Stimulated activated CD8-positive, alpha-beta memory T cell treated with anti-CD3 and anti-CD28 coated beads, Interleukin-7, amount 100 ng/mL, for 48 hours (primary cell): ENCODE measurements around the gene THRA.

Source experiments
- DNase-seq, 2 donors: peaks; one replicate each; pipeline ENCODE4 v3.0.0-alpha.2; 2020; ENCODE audit warnings: low read depth in 1 of 2; ENCODE audit errors: extremely low read depth in 1 of 2

Gene THRA

DNA sequence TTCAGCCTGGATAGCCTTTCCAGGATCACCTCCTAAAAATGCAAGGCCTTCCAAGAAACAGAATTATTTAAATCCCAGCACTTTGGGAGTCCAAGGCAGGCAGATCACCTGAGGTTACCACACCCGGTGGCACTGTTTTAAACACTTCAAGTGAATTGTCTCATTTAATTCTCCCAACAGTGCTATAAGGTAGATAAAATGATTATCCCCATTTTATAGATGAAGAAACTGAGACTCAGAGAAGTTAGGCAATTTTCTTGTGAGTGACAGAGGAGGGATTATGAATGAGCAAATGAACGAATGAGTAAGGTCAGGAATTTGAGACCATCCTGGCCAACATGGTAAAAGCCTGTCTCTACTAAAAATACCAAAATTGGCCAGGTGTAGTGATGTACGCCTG is 16.8 kb downstream of the THRA start:
- DNase-seq: no peak

DNA sequence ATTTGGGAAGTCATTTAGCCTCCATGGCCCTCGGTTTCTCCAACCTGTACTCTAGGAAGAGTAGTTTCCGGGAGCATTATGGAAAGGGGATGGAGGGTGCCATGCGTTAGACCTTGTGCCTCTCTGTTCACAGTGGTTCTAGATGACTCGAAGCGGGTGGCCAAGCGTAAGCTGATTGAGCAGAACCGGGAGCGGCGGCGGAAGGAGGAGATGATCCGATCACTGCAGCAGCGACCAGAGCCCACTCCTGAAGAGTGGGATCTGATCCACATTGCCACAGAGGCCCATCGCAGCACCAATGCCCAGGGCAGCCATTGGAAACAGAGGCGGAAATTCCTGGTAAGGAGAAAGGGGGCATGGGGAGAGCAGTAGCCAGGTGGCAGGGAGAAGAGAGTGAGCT is 21.7 kb downstream of the THRA start:
- no peak for DNase-seq

DNA sequence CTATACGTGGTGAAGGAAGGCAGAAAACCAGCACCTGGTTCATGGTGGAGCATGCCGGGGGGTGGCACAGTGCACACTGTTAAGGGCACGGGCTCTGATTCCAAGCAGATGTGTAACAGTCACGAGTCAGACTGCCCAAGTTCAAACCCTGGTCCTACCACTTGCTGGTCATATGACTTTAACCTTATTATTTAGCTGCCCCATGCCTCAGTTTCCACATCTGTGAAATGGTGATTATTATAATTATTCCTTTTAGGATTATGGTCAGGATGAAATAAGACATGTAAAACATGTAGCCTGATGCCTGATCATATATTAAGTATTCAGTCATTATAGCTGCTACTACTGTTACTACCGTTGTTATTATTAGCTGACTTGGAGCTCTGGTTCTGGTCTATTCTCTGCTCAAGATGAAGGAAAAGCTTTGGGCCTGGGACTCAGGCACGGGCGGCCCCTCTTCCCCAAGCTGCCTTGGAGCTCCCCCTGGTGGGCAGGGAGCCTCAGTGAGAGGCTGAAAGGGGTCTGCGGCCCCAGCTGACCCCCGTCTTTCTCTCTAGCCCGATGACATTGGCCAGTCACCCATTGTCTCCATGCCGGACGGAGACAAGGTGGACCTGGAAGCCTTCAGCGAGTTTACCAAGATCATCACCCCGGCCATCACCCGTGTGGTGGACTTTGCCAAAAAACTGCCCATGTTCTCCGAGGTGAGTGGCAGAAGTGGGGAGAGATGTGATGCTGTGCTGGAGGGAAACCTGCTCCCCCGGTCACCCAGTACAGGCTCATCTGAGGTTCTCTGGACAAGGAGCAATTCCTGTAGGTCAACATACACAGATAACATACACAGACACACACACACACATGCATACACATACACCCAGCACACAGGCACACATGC is 23.6 kb downstream of the THRA start:
- peak in 1 of 2 donors; percentile 35 for DNase-seq

DNA sequence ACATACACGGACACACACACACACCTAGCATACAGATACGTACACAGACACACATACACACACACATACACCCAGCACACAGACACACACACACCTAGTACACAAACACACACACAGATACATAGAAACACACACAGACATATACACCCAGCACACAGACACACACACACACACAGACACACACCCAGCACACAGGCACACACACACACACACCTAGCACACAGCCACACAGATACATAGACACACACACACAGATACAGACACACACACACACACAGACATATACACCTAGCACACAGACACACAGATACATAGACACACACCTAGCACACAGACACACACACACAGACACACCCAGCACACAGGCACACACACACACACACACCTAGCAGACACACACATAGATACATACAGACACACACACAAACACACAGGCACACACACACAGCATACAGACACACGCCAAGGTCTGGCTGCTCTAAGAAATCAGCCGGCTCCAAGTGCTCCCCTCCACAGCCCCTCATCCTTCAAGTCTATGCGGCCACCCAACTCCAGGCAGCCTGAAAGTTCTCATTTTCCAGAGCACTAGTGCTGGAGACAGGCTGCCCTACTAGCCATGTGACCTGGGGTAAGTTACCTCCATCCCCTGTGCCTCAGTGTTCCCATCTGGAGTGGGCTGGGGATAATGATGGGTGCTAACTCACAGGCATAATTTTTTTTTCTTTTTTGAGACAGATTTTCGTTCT is 24.5 kb downstream of the THRA start:
- DNase-seq: no peak

DNA sequence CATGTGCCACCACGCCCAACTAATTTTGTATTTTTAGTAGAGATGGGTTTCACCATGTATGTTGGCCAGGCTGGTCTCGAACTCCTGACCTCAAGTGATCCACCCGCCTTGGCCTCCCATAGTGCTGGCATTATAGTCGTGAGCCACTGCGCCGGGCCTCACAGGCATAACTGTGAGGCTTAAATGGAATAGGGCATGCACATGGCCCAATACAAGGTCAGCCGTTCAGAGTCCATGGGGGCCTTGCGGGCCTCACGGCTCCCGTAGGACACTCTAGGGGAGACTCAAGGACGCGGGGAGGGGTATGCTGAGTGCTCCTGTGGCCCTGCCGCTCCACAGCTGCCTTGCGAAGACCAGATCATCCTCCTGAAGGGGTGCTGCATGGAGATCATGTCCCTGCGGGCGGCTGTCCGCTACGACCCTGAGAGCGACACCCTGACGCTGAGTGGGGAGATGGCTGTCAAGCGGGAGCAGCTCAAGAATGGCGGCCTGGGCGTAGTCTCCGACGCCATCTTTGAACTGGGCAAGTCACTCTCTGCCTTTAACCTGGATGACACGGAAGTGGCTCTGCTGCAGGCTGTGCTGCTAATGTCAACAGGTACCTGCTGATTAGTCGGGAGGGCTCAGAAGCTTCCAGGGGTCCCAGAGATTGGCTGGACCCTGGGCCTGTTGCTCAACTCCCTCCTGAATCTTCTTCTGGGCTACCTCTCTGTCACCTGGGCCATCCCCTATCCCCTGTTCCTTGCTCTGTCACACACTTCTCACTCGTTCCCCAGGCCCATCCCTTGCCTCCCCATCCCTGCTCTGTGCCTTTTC is 25.3 kb downstream of the THRA start:
- DNase-seq: no peak

DNA sequence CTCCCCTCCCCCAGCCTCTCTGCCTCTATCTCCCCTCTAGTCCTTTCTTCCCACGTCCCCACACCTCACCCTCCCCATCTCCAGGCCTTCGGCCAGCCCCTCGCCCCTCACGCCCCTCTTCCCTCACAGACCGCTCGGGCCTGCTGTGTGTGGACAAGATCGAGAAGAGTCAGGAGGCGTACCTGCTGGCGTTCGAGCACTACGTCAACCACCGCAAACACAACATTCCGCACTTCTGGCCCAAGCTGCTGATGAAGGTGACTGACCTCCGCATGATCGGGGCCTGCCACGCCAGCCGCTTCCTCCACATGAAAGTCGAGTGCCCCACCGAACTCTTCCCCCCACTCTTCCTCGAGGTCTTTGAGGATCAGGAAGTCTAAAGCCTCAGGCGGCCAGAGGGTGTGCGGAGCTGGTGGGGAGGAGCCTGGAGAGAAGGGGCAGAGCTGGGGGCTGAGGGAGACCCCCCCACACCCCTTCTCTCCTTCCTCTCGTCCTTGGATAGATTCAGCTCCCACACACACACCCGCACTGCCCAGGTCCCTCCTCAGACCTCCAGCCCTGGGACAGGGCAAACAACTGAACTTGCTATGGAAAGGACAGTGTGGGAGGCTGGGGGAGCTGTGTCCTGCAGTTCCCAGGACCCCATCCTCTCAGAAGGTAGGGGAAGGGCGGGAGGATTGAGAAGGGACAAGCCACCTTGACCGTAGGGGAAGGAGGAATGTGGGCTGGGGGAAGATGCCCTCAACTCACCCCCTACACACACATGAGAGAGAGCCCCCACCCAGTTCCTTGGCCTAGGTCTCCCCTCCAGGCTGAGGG is 26.5 kb downstream of the THRA start:
- no peak for DNase-seq

DNA sequence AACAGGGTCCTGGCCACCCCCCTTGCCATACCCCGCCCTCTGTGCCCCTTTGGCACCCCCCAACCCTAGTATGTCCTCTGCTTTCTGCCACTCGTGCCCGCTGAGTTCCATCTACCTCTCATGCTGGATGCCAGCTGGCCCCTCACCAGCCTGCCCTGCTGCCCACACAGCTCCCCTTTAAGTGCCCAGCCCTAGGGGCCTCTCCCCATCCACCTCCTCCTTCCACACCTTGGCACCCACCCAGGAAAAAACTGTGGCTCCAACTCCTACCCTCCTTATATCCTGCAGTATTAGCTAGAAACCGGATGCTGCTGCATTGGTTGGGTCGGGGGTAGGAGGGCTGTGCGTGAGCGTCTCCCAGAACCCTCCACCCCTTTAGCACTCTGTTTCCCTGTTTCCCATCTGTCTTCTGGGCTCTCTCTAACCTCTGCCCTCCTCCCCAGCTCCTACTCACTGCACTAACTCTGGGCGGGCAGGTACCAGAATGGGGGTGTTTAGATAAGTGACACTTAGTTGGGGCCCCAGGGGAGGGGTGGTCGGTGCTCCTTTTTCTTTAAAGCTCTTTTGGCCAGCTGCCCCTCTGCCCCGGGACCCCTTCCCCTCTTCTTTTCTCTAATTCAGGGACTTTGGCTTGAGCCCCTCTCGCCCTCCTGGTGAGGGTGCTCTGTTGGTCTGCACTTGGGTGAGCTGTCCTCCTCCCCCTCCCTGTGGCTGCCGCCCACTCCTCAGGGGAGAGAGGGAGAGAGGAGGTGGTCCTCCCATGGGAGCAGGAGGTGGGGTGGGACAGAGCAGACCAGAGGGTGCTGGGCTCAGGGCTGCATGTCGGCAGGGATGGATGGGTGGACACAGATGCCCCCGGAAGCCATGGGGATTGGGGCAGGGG is 27.7 kb downstream of the THRA start:
- no peak for DNase-seq

DNA sequence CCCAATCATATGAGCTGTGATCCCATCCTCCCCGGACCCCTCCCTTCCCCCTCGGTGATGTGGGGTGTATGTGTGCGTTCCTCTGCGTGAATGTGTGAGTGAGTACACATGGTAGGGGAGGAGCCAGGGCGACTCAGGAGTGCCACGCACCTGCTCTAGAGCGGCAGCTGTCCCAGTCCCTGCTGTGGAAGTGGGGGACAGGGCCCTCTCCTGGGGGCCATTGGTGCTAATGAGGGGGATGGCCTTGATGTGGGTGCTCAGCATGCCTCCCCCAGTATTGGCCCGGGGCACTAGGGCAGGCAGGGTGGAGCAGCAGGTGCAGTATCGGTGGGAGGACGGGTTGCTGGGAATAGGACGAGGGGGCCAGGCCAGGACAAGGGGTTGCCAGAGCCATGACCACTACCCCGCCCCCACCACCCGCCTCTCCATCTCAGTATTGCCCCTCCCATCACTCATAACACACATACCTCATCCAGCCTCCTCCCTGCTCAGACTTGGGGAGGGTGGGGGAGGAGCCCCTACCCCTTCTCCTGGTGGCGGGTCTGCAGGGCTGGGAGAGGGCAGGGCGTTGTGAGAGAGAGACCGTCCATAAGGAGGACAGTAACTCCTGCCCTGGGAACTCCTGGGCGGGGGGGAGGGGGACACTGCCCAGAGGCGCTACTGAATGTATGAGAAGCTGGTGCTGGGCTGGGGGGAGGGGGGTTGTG is 29.1 kb downstream of the THRA start:
- no peak for DNase-seq

DNA sequence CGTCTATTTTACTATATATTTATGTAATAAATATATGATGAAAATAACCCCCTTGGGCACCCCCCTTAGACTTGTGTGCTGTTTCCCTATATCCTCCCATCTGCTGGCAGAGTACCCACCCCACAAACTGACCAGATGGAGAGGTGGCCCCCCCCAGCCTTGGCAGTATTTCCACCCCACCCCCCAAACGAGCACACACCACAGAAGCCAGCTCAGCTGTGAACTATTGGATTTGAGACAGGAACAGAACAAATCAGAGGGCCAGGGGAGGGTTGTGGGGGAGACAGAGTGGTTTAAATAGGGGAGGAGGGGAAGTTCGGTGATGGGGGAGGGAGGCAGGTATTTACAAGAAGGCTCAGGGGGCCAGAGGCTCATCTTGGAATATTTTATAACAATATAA is 29.8 kb downstream of the THRA start:
- DNase-seq: no peak

DNA sequence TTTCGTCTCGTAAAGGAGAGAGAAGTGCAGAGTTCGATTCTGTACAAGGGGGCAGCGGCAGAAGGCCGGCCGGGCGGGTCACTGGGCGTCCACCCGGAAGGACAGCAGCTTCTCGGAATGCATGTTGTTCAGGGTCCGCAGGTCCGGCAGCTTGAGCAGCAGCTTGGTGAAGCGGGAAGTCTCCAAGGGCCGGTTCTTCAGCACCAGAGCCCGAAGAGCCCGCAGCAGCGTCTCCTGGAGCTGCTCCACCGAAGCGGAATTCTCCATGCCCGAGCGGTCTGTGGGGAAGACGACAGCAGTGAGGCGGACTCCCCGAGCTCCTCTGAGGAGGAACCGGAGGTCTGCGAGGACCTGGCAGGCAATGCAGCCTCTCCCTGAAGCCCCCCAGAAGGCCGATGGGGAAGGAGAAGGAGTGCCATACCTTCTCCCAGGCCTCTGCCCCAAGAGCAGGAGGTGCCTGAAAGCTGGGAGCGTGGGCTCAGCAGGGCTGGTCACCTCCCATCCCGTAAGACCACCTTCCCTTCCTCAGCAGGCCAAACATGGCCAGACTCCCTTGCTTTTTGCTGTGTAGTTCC is 30.3 kb downstream of the THRA start:
- DNase-seq: no peak

DNA sequence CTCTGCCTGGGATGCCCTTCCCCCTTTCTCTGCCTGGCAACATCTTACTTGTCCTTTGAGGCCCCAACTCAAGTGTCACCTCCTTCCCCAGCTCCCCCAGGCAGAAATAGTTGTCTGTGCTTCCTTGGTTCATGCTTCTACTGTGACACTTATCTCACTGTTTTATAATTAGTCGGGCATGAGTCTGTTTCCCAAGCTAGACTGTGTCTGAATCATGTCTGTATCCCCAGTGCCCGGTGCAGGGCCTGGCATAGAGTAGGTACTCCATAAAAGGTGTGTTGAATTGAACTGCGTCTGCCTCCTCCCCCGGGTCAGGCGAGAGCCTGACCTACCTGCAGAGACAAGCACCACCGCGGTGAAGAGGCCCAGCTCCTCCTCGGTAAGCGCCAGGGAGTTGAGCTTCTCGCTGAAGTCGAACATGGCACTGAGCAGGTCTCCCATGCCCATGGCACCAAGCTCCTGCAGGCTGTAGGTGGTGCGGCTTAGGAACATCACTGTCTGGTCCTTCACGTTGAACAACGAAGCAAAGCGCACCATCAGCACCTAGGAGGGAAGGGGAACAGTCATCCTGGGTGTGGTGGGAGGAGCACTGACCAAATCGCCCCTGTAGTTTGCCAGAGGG is 30.9 kb downstream of the THRA start:
- no peak for DNase-seq

DNA sequence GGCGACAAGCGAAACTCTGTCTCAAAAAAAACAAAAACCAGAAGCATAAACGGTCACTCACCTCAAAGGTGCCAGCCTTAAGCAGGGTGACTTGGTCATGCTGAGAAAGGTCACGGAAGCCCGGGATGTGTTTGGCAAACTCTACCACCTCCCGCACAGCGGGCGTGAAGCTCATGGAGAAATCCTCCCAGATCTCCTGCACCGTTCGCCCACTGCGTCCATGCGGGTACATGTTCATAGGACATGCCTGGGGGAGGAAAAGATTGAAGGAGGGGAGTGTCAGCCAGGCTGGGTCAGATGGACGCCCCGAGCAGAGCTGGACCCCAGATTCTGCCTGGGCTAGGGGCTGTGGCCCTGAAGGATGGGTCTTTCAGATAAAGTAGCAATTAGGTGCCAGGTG is 32.1 kb downstream of the THRA start:
- DNase-seq: no peak

DNA sequence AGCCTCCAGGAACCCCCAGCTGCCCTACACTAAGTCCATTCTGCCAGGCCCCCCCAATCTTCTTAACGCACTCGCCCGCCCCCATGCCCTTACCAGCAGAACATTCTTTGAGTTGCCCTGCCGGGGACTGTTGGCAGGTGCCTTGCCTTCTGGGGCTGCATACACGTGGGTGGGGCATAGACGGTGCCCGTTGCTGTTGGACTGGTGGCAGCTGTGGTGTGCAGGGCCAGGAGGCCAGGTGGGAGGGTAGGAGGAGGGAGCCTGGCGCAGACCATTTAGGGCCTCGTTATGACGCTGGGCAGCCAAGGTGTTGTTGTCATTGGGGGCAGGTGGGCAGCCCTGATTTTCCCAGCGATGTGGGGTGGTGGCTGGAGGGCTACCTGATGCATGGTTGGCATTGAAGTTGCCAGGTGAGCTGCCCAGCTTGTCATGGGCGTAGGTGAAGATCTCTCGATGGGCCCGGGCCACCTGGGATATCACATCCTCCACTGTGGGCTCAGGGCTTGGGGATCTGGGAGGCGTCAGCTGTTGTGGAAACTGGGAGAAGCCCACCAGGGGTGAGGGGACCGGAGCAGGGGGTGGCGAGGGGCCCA is 32.7 kb downstream of the THRA start:
- no peak for DNase-seq

DNA sequence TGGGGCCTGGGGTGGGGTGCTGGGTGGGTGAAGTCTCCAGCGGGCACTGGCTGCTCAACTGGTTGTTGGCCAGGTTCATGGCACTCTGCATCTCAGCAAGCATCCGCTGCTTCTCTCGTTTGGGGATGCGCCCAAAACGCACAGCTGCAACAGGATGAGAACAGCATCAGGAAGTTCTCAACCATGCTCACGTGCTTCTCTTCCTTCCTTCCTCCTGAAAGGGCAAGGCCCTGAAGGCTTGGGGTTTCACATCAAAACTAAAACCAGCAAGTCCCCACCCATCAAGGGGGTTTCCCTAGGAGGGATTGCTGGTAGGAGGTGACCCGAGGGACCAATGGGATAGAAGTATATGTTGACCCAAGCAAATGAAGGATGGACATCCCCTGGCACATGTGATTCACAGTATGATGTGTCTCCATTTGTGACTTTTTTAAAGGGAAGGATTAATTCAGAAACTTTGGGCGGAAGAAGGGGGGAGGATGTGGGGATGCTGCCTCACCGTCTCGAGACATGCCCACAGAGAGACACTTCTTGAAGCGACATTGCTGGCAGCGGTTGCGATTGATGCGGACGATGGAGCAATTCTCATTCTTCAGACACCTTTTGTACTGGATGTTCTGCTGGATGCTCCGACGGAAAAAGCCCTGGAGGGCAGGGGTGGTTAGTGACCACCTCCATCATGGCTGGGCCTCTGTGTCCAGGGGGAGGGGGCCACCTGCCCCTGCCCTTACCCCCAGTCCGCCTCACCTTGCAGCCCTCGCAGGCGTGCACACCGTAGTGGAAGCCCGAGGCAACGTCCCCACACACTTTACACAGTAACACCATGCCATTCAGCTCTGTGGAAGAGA is 33.4 kb downstream of the THRA start:
- peak; percentile 49 to 84 for DNase-seq

DNA sequence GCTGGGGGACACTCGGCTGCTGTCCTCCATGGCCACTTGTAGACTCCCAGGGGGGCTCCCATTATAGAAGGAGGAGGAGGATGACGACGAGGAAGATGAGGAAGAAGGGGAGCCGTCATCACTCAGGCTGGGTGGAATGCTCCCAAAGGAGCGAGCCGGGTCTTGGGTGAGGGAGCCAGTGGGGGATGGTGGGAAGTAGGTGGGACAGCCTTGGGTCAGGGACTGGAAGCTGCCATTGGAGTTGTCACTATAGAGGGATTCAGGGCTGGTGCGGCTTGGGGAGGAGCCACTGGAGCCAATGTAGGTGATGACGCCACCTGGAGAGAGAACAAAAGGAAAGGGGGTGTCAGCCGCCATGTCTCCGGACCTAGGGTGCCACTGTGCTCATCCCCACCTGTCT is 34.3 kb downstream of the THRA start:
- no peak for DNase-seq

DNA sequence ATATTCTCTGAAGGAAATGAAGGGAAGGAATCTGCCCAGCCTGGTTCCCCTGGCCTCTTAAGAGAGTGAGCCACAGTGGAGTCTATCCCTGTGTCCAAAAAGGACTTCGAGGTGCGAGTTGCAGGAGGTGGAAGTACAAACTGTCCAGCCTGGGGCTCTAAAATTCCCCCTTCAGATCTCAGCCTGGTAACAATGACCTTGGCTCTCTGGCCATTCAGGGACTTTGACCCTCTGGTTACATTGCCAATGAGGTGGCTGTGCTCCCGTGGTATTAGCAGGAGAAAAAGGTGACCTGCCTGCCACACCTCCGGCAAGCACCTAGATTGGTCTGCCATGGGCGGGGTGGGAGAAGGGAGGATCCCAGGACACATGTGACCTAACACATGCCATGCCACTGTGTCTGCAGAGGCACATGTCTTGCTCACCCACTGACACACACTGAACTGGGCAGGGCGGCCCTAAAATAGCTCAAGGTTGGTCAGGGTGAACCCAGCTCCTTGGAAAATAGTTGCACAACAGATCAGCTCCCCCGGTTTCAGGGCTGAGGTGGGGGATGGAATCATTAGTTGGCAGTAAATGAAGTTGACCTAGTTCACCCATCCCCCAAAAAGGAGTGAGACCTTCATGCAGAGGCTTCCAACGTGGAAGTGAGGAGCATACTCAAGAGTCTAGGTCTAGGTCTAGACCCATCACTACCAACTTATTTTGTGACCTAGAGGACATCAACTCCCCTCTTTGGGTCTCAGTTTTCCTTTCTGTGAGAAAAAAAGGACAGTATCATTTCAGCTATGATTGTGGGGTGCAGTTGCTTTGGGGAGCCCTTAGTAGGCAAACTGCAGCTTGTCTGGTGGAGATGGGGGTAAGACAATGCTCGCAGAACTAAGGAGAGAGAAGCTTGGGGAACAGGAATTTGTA is 35.4 kb downstream of the THRA start:
- DNase-seq: no peak
